ENCODE results near the gene TBC1D22A.

The TBC1D22A gene

DNA sequence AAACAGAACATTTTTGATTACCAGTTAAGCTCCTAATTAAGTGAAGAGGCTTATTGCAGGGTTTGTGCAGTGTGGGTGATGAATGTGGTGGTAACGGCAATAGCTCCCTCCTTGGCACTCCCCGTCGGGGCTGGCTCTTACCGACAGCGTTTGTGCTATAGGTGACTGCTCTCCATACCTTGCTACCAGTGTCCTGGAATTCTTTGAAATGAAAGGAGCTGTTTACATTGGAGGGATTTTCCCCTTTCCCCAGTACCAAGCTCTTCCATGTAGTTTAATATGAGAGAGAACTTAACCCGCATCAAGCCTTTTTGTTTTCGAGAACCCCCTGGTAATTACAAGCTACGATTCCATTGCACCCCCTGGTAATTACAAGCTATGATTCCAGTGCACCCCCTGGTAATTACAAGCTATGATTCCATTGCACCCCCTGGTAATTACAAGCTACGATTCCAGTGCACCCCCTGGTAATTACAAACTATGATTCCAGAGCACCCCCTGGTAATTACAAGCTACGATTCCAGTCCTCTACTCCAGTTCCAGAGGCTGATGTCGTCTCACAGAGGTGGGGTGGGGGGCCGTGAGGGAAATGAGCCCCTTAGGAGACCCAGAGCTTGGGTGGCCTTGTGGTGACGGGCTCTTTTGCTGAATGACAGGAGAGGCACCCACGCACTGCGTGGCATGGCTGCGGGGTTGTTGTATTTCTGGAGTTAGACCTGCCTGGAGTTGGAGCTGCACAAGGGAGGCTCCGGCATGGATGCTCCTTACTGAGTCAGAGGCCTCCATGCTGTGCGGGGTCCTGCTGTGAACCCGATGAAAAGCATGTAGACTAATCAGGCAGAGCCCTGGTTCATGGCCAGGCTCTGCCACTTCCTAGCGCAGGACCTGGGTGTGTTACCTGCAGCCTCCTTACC is 205.3 kb downstream of the TBC1D22A start:
- TF ChIP-seq CTCF (IDR thresholded peaks at IDR 0.05; ENCODE audit: low read depth, low read length), result no peak
- DNase-seq (ENCODE audit: low read depth in 2 of 2), result no peak
- H3K4me3 ChIP-seq (replicated peaks in 1 of 2; ENCODE audit: low read depth in 2 of 2, low read length in 2 of 2), result no peak overlapping the region

DNA sequence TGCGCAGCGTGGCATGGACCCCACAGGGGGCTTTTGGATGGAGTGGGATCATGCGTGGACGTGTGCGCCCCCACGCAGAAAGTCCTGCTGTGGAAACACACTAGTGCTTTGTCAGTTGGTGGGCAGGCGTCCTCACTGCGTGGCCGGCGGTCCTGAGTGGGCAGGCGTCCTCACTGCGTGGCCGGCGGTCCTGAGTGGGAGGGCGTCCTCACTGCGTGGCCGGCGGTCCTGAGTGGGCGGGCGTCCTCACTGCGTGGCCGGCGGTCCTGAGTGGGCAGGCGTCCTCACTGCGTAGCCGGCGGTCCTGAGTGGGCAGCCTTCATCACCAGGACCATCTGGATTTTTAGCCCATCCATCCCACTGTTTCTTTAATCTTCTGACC is 205.9 kb downstream of the TBC1D22A start:
- no peak overlapping the region for H3K4me3 ChIP-seq (replicated peaks in 1 of 2; ENCODE audit: low read depth in 2 of 2, low read length in 2 of 2)
- TF ChIP-seq CTCF (IDR thresholded peaks at IDR 0.05; ENCODE audit: low read depth, low read length), result no peak
- no peak for DNase-seq (ENCODE audit: low read depth in 2 of 2)

- H3K4me3 ChIP-seq (replicated peaks in 1 of 2; ENCODE audit: low read depth in 2 of 2, low read length in 2 of 2), result no peak overlapping the region
- TF ChIP-seq CTCF (IDR thresholded peaks at IDR 0.05; ENCODE audit: low read depth, low read length), result no peak
- no peak for DNase-seq (ENCODE audit: low read depth in 2 of 2)
Measured at GRCh38 chr22:46968848-46969247, 206.4 kb downstream of the TBC1D22A start.

DNA sequence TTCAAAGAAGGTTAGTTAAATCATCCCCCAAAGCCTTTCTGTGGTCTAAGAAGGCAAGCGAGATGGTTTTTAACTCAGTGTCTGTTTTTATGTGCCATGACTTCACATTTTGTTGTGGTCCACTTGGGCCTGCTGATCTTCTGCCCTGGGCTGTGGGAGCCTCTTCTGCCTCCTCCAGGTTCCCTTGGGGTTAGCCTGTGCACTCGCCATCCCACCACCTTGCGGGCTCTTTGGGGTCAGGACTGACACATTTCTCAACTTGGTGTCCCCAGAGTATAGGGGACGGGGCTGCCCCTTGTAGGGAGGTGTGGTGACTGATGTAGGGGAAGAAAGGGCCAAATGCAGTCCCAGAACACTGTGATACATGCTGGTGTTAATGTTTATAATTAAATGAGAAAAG is 207.0 kb downstream of the TBC1D22A start:
- H3K4me3 ChIP-seq (replicated peaks in 1 of 2; ENCODE audit: low read depth in 2 of 2, low read length in 2 of 2), result no peak overlapping the region
- no peak for TF ChIP-seq CTCF (IDR thresholded peaks at IDR 0.05; ENCODE audit: low read depth, low read length)

GRCh38 chr22:46969961-46970360 is 207.5 kb downstream of the TBC1D22A start:
- TF ChIP-seq CTCF (IDR thresholded peaks at IDR 0.05; ENCODE audit: low read depth, low read length), result no peak
- H3K4me3 ChIP-seq (replicated peaks in 1 of 2; ENCODE audit: low read depth in 2 of 2, low read length in 2 of 2), result no peak overlapping the region
- no peak for DNase-seq (ENCODE audit: low read depth in 2 of 2)

More for the DNA sequence above, 207.0 kb downstream of the TBC1D22A start:
- no peak for DNase-seq (ENCODE audit: low read depth in 2 of 2)

- no peak for TF ChIP-seq CTCF (IDR thresholded peaks at IDR 0.05; ENCODE audit: low read depth, low read length)
- no peak for DNase-seq (ENCODE audit: low read depth in 2 of 2)
- no peak overlapping the region for H3K4me3 ChIP-seq (replicated peaks in 1 of 2; ENCODE audit: low read depth in 2 of 2, low read length in 2 of 2)
Measured at GRCh38 chr22:46970411-46971098, 208.1 kb downstream of the TBC1D22A start.
